Liver (tissue), 9 donors: ENCODE data around the gene CNOT8. TPM values are rescaled to one million over a fixed set of nuclear protein-coding genes. Genes with fewer than 3 reads are reported as not detected.

ENCODE experiments used
- DNase-seq: peaks from one replicate; pipeline ENCODE4 v3.0.0-alpha.2; 2017; ENCODE audit warnings: low spot score
- H3K27ac ChIP-seq, 2 donors: one replicate each; pipeline ENCODE4 v1.7.0; 2013; ENCODE audit warnings: inconsistent platforms in 2 of 2, low read length in 2 of 2, control low read depth in 1 of 2, low read depth in 1 of 2, mild to moderate bottlenecking in 1 of 2
- H3K27me3 ChIP-seq, 4 donors: one replicate each; pipeline versions ENCODE4 v1.6.1 to v1.7.0; 2013; ENCODE audit warnings: low read length in 3 of 4, inconsistent platforms in 1 of 4, mild to moderate bottlenecking in 1 of 4, moderate library complexity in 1 of 4; ENCODE audit not compliant: control insufficient read depth in 4 of 4, insufficient read depth in 4 of 4
- H3K36me3 ChIP-seq, 4 donors: one replicate each; pipeline versions ENCODE4 v1.6.1 to v1.7.0; 2013; ENCODE audit warnings: low read length in 3 of 4, mild to moderate bottlenecking in 3 of 4, low read depth in 1 of 4, moderate library complexity in 1 of 4; ENCODE audit not compliant: control insufficient read depth in 4 of 4, insufficient read depth in 3 of 4
- H3K4me1 ChIP-seq, 4 donors: one replicate each; pipeline versions ENCODE4 v1.6.1 to v1.7.0; 2013; ENCODE audit warnings: low read length in 3 of 4, mild to moderate bottlenecking in 3 of 4, moderate library complexity in 1 of 4; ENCODE audit not compliant: control insufficient read depth in 4 of 4, insufficient read depth in 4 of 4
- H3K4me3 ChIP-seq, 3 donors: one replicate each; pipeline versions ENCODE4 v1.6.1 to v1.7.0; 2013; ENCODE audit warnings: low read length in 3 of 3, control low read depth in 1 of 3, low read depth in 1 of 3, mild to moderate bottlenecking in 1 of 3
- H3K9ac ChIP-seq, 2 donors: one replicate each; pipeline ENCODE4 v1.7.0; 2013; ENCODE audit warnings: low read length in 2 of 2, mild to moderate bottlenecking in 2 of 2, moderate library complexity in 2 of 2, control low read depth in 1 of 2, low read depth in 1 of 2
- H3K9me3 ChIP-seq, 4 donors: one replicate each; pipeline versions ENCODE4 v1.6.1 to v1.7.0; 2013; ENCODE audit warnings: low read length in 3 of 4; ENCODE audit not compliant: control insufficient read depth in 4 of 4
- CTCF ChIP-seq: fragments of 150-350 bp; IDR thresholded peaks from 2 replicates; pipeline ENCODE4 v1.5.1; 2017; ENCODE audit warnings: improper control_type of control experiment, low read depth, low read length; ENCODE audit not compliant: missing input control
- EGR1 ChIP-seq, 2 donors: IDR thresholded peaks; 2 replicates each; pipeline ENCODE4 v1.6.1; 2016 to 2018; ENCODE audit warnings: antibody characterized with exemption in 2 of 2, low read depth in 2 of 2
- FOXA1 ChIP-seq: IDR thresholded peaks from 2 replicates; pipeline ENCODE4 v1.6.1; 2016; ENCODE audit warnings: antibody characterized with exemption
- FOXA2 ChIP-seq: IDR thresholded peaks from 2 replicates; pipeline ENCODE4 v1.6.1; 2016; ENCODE audit warnings: antibody characterized with exemption
- GABPA ChIP-seq, 2 donors: IDR thresholded peaks in 1 of 2; conservative IDR thresholded peaks in 1 of 2; 2 replicates each; pipeline ENCODE4 v1.6.1; 2016; ENCODE audit warnings: antibody characterized with exemption in 2 of 2, mild to moderate bottlenecking in 1 of 2, moderate library complexity in 1 of 2
- HNF4A ChIP-seq, 2 donors: conservative IDR thresholded peaks; 2 replicates each; pipeline ENCODE4 v1.6.1; 2016; ENCODE audit warnings: antibody characterized with exemption in 2 of 2, mild to moderate bottlenecking in 2 of 2
- HNF4G ChIP-seq: IDR thresholded peaks from 2 replicates; pipeline ENCODE4 v1.6.1; 2016; ENCODE audit warnings: antibody characterized with exemption
- JUND ChIP-seq, 2 donors: IDR thresholded peaks; 2 replicates each; pipeline ENCODE4 v1.6.1; 2016; ENCODE audit warnings: antibody characterized with exemption in 2 of 2
- MAX ChIP-seq: IDR thresholded peaks from 2 replicates; pipeline ENCODE4 v1.6.1; 2016; ENCODE audit warnings: antibody characterized with exemption
- NR2F2 ChIP-seq: IDR thresholded peaks from 2 replicates; pipeline ENCODE4 v1.6.1; 2016; ENCODE audit warnings: antibody characterized with exemption
- RAD21 ChIP-seq, 2 donors: IDR thresholded peaks; 2 replicates each; pipeline ENCODE4 v1.6.1; 2016; ENCODE audit warnings: antibody characterized with exemption in 2 of 2, mild to moderate bottlenecking in 2 of 2
- RXRA ChIP-seq, 2 donors: IDR thresholded peaks; 2 replicates each; pipeline ENCODE4 v1.6.1; 2017 to 2018; ENCODE audit warnings: antibody characterized with exemption in 2 of 2, mild to moderate bottlenecking in 1 of 2
- SP1 ChIP-seq: IDR thresholded peaks from 2 replicates; pipeline ENCODE4 v1.6.1; 2018; ENCODE audit warnings: antibody characterized with exemption, mild to moderate bottlenecking
- TAF1 ChIP-seq: conservative IDR thresholded peaks from 2 replicates; pipeline ENCODE4 v1.6.1; 2016; ENCODE audit warnings: antibody characterized with exemption, mild to moderate bottlenecking
- YY1 ChIP-seq: IDR thresholded peaks from 2 replicates; pipeline ENCODE4 v1.6.1; 2016; ENCODE audit warnings: antibody characterized with exemption, mild to moderate bottlenecking
- ZBTB33 ChIP-seq: IDR thresholded peaks from 2 replicates; pipeline ENCODE4 v1.6.1; 2016; ENCODE audit warnings: antibody characterized with exemption
- WGBS: extraction: QIAGEN DNeasy Blood & Tissue Kit; methylation state at CpG from one replicate; pipeline ENCODE4 v1.1.7; 2013; 5-methylcytosine and 5-hydroxymethylcytosine counted together
- polyA plus RNA-seq, 2 donors: library from polyadenylated mRNA; stranded (reverse) in 1 of 2; unstranded in 1 of 2; fragments of 200-250 nt in 1 of 2; fragments of >200 nt in 1 of 2; fragmentation: Nextera tagmentation in 1 of 2; extraction: Ambion mirVana in 1 of 2; gene quantifications; one replicate each; pipeline versions ENCODE4 v1.2.1 to v1.2.3, GENCODE V29; 2013 to 2015
- total RNA-seq, 2 donors: library from RNA; depleted of rRNA; stranded (reverse); fragments of >200 nt; gene quantifications; one replicate each; pipeline ENCODE4 v1.2.3, GENCODE V29; 2014
- TF ChIP-seq, protein P1 (sequence below): IDR thresholded peaks from 2 replicates; pipeline ENCODE4 v1.6.1; 2016; ENCODE audit warnings: antibody characterized with exemption, mild to moderate bottlenecking
- TF ChIP-seq, protein P2 (sequence below): IDR thresholded peaks from 2 replicates; pipeline ENCODE4 v1.6.1; 2016; ENCODE audit warnings: antibody characterized with exemption
- donor health status: healthy.
- donor health status: healthy.
- donor health status: healthy.
- donor health status: healthy.
- donor health status: healthy.

The CNOT8 gene
- total and polyA plus RNA-seq, 4 donors = 12.6 to 38.9 (median 20.8) TPM

- TF ChIP-seq SP1 = no peak
Measured at GRCh38 chr5:154873791-154874331, 15.4 kb downstream of the CNOT8 start (continued).

DNA sequence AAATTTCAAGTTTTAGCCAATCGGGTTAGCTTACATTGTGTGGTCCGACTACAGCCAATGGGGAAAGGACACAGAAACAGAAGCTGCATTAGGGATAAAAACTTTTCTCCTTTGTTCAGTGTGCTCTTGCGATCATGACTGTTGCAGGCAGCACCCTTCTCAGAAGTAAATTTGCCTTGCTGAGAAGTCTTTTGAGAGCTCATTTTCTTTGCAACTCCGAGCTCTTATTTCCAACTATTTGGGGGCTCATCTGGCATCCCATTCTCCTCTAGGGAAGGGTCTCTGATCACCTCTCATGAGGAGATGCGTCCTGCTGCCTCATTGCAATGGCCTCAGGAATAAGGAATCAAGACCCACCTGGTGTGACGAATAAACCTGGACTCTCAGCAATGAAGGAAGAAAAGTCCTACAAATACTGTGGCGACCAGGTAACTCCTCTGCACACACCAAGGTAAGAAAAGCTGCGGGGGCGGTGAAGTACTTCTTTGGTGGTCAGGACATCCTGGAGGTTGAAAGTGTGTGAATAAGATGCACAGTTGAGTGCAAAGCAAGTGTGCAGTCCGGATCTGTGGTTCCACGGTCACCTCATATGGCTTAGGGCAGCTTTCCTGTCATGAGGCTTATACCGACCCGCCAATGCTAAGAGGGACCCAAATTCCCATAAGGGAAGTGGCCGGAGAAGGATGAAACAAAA lies 20.4 kb downstream of the CNOT8 start:
- Histone ChIP-seq H3K4me3 (no peak overlapping the region), H3K36me3 (peaks cover 4 to 36% (median 24%) of the 10 kb centered on the region in 4 donors), H3K9me3 (peaks cover 3 to 8% (median 6%) of the 10 kb centered on the region in 4 donors), H3K27ac (no peak overlapping the region), H3K9ac (no peak overlapping the region), H3K4me1 (no peaks in the 10 kb centered on the region), H3K27me3 (no peaks in the 10 kb centered on the region)
- TF ChIP-seq CTCF (no peak), NR2F2 (no peak), YY1 (no peak), EGR1 (IDR thresholded peaks at IDR 0.05; ENCODE audit: low read depth in 2 of 2) (no peak), MAX (no peak), JUND (IDR thresholded peaks at IDR 0.05) (no peak), ZBTB33 (no peak), RXRA (IDR thresholded peaks at IDR 0.05) (no peak), FOXA1 (no peak), SP1 (no peak), FOXA2 (no peak), HNF4A (conservative IDR thresholded peaks at IDR 0.05) (no peak), GABPA (IDR thresholded peaks at IDR 0.05 in 1 of 2, conservative IDR thresholded peaks at IDR 0.05 in 1 of 2) (no peak), RAD21 (IDR thresholded peaks at IDR 0.05) (no peak), TAF1 (no peak), HNF4G (no peak)
- TF ChIP-seq, protein P1, sequence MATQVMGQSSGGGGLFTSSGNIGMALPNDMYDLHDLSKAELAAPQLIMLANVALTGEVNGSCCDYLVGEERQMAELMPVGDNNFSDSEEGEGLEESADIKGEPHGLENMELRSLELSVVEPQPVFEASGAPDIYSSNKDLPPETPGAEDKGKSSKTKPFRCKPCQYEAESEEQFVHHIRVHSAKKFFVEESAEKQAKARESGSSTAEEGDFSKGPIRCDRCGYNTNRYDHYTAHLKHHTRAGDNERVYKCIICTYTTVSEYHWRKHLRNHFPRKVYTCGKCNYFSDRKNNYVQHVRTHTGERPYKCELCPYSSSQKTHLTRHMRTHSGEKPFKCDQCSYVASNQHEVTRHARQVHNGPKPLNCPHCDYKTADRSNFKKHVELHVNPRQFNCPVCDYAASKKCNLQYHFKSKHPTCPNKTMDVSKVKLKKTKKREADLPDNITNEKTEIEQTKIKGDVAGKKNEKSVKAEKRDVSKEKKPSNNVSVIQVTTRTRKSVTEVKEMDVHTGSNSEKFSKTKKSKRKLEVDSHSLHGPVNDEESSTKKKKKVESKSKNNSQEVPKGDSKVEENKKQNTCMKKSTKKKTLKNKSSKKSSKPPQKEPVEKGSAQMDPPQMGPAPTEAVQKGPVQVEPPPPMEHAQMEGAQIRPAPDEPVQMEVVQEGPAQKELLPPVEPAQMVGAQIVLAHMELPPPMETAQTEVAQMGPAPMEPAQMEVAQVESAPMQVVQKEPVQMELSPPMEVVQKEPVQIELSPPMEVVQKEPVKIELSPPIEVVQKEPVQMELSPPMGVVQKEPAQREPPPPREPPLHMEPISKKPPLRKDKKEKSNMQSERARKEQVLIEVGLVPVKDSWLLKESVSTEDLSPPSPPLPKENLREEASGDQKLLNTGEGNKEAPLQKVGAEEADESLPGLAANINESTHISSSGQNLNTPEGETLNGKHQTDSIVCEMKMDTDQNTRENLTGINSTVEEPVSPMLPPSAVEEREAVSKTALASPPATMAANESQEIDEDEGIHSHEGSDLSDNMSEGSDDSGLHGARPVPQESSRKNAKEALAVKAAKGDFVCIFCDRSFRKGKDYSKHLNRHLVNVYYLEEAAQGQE = no peak
- TF ChIP-seq, protein P2, sequence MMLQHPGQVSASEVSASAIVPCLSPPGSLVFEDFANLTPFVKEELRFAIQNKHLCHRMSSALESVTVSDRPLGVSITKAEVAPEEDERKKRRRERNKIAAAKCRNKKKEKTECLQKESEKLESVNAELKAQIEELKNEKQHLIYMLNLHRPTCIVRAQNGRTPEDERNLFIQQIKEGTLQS = no peak
- 95% methylated on average over 14 of the region's 14 CpGs for WGBS
- no peak for DNase-seq
